ENCODE data around the gene ASIP. TPM values are rescaled to one million over a fixed set of nuclear protein-coding genes. Genes with fewer than 3 reads are reported as not detected.

ASIP gene
- total and polyA plus RNA-seq, 2 of the 13 experiments (the other 11 are each of a cell fraction or from before 2014, with no cell fraction given), result not detected

- no peak for TF ChIP-seq BORCS8-MEF2B (CRISPR knock-in tag; IDR thresholded peaks at IDR 0.05)
- TF ChIP-seq ZNF83 (CRISPR knock-in tag; IDR thresholded peaks at IDR 0.05; ENCODE audit: borderline replicate concordance), result no peak
- peak; percentile 37; the same call in 1 of the 2 replicates for TF ChIP-seq PHF21A (CRISPR knock-in tag; IDR thresholded peaks at IDR 0.05)
- TF ChIP-seq TP53 (CRISPR knock-in tag; conservative IDR thresholded peaks at IDR 0.05), result no peak
- TF ChIP-seq ZBTB7B (CRISPR knock-in tag; IDR thresholded peaks at IDR 0.05), result no peak
- no peak for TF ChIP-seq PBX3 (CRISPR knock-in tag; IDR thresholded peaks at IDR 0.05; ENCODE audit: borderline replicate concordance)
- TF ChIP-seq ZNF280D (CRISPR knock-in tag; IDR thresholded peaks at IDR 0.05), result no peak; the same call in 1 of the 2 replicates
- no peak for TF ChIP-seq DR1 (CRISPR knock-in tag; IDR thresholded peaks at IDR 0.05)
- peak; percentile 18; the same call in 1 of the 2 replicates for TF ChIP-seq FOXP1 (IDR thresholded peaks at IDR 0.05)
- peak; percentile 21; the same call in 1 of the 2 replicates for TF ChIP-seq FOXP1 (CRISPR knock-in tag; IDR thresholded peaks at IDR 0.05)
- no peak for TF ChIP-seq ZNF749 (CRISPR knock-in tag; IDR thresholded peaks at IDR 0.05; ENCODE audit: borderline replicate concordance)
- no peak for TF ChIP-seq SALL2 (CRISPR knock-in tag; IDR thresholded peaks at IDR 0.05)
- no peak for TF ChIP-seq MZF1 (CRISPR knock-in tag; IDR thresholded peaks at IDR 0.05; ENCODE audit: borderline replicate concordance)
- TF ChIP-seq ZNF639 (CRISPR knock-in tag; conservative IDR thresholded peaks at IDR 0.05), result no peak
- no peak for TF ChIP-seq TBX3 (IDR thresholded peaks at IDR 0.05; ENCODE audit: borderline replicate concordance)
- no peak for TF ChIP-seq ZNF703 (CRISPR knock-in tag; IDR thresholded peaks at IDR 0.05; ENCODE audit: borderline replicate concordance)
- TF ChIP-seq ZNF343 (CRISPR knock-in tag; IDR thresholded peaks at IDR 0.05), result no peak; the same call in 1 of the 2 replicates
- TF ChIP-seq ZNF598 (CRISPR knock-in tag; IDR thresholded peaks at IDR 0.05; ENCODE audit: borderline replicate concordance), result no peak
- TF ChIP-seq HIVEP1 (CRISPR knock-in tag; IDR thresholded peaks at IDR 0.05), result no peak
- no peak for TF ChIP-seq CENPBD1 (CRISPR knock-in tag; IDR thresholded peaks at IDR 0.05; ENCODE audit: borderline replicate concordance, low read depth)
- TF ChIP-seq MLX (CRISPR knock-in tag; IDR thresholded peaks at IDR 0.05), result no peak
- no peak for TF ChIP-seq NBN (conservative IDR thresholded peaks at IDR 0.05)
- TF ChIP-seq ZNF841 (CRISPR knock-in tag; IDR thresholded peaks at IDR 0.05; ENCODE audit: borderline replicate concordance), result no peak
- peak; percentile 57; the same call in 1 of the 2 replicates for TF ChIP-seq ATF7-NPFF (CRISPR knock-in tag; IDR thresholded peaks at IDR 0.05; ENCODE audit: low read depth)
- no peak for TF ChIP-seq ZNF891 (CRISPR knock-in tag; IDR thresholded peaks at IDR 0.05)
These were observed 59.1 kb downstream of the ASIP start (continued) for GRCh38 chr20:34300256-34300806.

Measured in HepG2 (cell line).